ENCODE data around the gene CSTPP1.
"Not testable (repeated sequence)": the region's sequence is repeated elsewhere in the genome, so short reads cannot be mapped to it uniquely, and the experiment has no call there.

- TF ChIP-seq CTCF (IDR thresholded peaks at IDR 0.05); EZH2 (IDR thresholded peaks at IDR 0.05; ENCODE audit: borderline replicate concordance, insufficient read depth, low read depth, low read length, poor library complexity, severe bottlenecking): not testable (repeated sequence)
Measured at GRCh38 chr11:47112941-47113340, 176.4 kb downstream of the CSTPP1 start.
